IMR-90 (cell line): Measurements from ENCODE around the gene MXD4. TPM values are rescaled to one million over a fixed set of nuclear protein-coding genes. Genes with fewer than 3 reads are reported as not detected.

Source experiments
- ATAC-seq: fragments of 200-7000 bp; cut with Tn5 transposase; 2 replicates; pipeline ENCODE4 v1.9.1; 2020; ENCODE audit warnings: low read depth, mild to moderate bottlenecking, moderate library complexity
- BruUV-seq: library from RNA; stranded (reverse); fragments of 400-500 nt; replicated peaks from 2 replicates; lab custom pipeline; 2021; lab: Mats Ljungman, UMichigan
- CTCF ChIA-PET: fragments of 300-600 bp; formaldehyde crosslinking; extraction: SDS; loops from one replicate; lab custom pipeline; 2021; ENCODE audit warnings: antibody characterized with exemption; lab: Yijun Ruan, JAX
- POLR2A ChIA-PET: fragments of 300-600 bp; sonication (Branson Sonifier 250); formaldehyde crosslinking; loops from one replicate; lab custom pipeline; 2022; ENCODE audit warnings: antibody characterized with exemption; ENCODE audit not compliant: unreplicated experiment; lab: Charles Lee
- DNase-seq: peaks from one replicate; pipeline ENCODE4 v3.0.0; 2013
- H2AFZ ChIP-seq: replicated peaks from 2 replicates; pipeline ENCODE3; 2013; ENCODE audit warnings: low read length, mild to moderate bottlenecking; ENCODE audit not compliant: poor library complexity
- H2AK5ac ChIP-seq: 2 replicates; pipeline ENCODE4 v1.6.1; 2013; ENCODE audit warnings: low read depth, low read length, inconsistent platforms
- H2AK9ac ChIP-seq: replicated peaks from 2 replicates; pipeline ENCODE3; 2013; ENCODE audit warnings: mild to moderate bottlenecking, low read depth, low read length, moderate library complexity; ENCODE audit not compliant: poor library complexity
- H2BK120ac ChIP-seq: 2 replicates; pipeline ENCODE4 v1.6.1; 2013; ENCODE audit warnings: low read depth, low read length, inconsistent platforms
- H2BK15ac ChIP-seq: 3 replicates; pipeline ENCODE4 v1.6.1; 2013; ENCODE audit warnings: low read depth, low read length, inconsistent platforms
- H2BK20ac ChIP-seq: 2 replicates; pipeline ENCODE4 v1.6.1; 2013; ENCODE audit warnings: low read depth, mild to moderate bottlenecking, inconsistent platforms, low read length, moderate library complexity
- H2BK5ac ChIP-seq: 2 replicates; pipeline ENCODE4 v1.6.1; 2013; ENCODE audit warnings: mild to moderate bottlenecking, low read depth, low read length, inconsistent platforms; ENCODE audit not compliant: poor library complexity, severe bottlenecking
- H3K14ac ChIP-seq: replicated peaks from 2 replicates; pipeline ENCODE4 v1.6.1; 2013; ENCODE audit warnings: low read depth, low read length, inconsistent platforms
- H3K18ac ChIP-seq: 2 replicates; pipeline ENCODE4 v1.6.1; 2013; ENCODE audit warnings: low read depth, low read length, control low read depth
- H3K23ac ChIP-seq: 2 replicates; pipeline ENCODE4 v1.6.1; 2013; ENCODE audit warnings: low read depth, low read length, inconsistent platforms
- H3K27ac ChIP-seq: 2 replicates; pipeline ENCODE4 v1.5.1; 2013; ENCODE audit warnings: mild to moderate bottlenecking, control low read depth, low read length; ENCODE audit not compliant: insufficient read depth
- H3K27me3 ChIP-seq: 2 replicates; pipeline ENCODE4 v1.6.1; 2013; ENCODE audit warnings: low read length; ENCODE audit not compliant: control insufficient read depth, insufficient read depth
- H3K36me3 ChIP-seq: 2 replicates; pipeline ENCODE4 v1.6.1; 2013; ENCODE audit warnings: low read length, mixed read lengths; ENCODE audit not compliant: control insufficient read depth, insufficient read depth
- H3K4ac ChIP-seq: 2 replicates; pipeline ENCODE4 v1.6.1; 2013; ENCODE audit warnings: low read depth, low read length, inconsistent platforms
- H3K4me1 ChIP-seq: 2 replicates; pipeline ENCODE4 v1.6.1; 2013; ENCODE audit warnings: low read length, mixed read lengths; ENCODE audit not compliant: control insufficient read depth, insufficient read depth
- H3K4me2 ChIP-seq: 2 replicates; pipeline ENCODE4 v1.6.1; 2013; ENCODE audit warnings: low read depth, mild to moderate bottlenecking, control low read depth, low read length, moderate library complexity
- H3K4me3 ChIP-seq: 2 replicates; pipeline ENCODE4 v1.5.1; 2013; ENCODE audit warnings: low read depth, mild to moderate bottlenecking, control low read depth, low read length, moderate library complexity; ENCODE audit not compliant: insufficient read depth
- H3K56ac ChIP-seq: 2 replicates; pipeline ENCODE4 v1.6.1; 2013; ENCODE audit warnings: low read length, inconsistent platforms; ENCODE audit not compliant: insufficient read depth; ENCODE audit errors: extremely low read depth
- H3K79me1 ChIP-seq, 2 experiments: 2 replicates each; pipeline ENCODE4 v1.6.1; 2013; ENCODE audit warnings: low read length in 2 of 2, inconsistent platforms in 1 of 2, low read depth in 1 of 2
- H3K9ac ChIP-seq: 2 replicates; pipeline ENCODE4 v1.6.1; 2013; ENCODE audit warnings: low read depth, low read length, control low read depth
- H3K9me1 ChIP-seq: 2 replicates; pipeline ENCODE4 v1.6.1; 2013; ENCODE audit warnings: low read length, inconsistent platforms; ENCODE audit not compliant: insufficient read depth
- H3K9me3 ChIP-seq: 2 replicates; pipeline ENCODE4 v1.6.1; 2013; ENCODE audit warnings: low read length; ENCODE audit not compliant: control insufficient read depth, insufficient read depth
- H4K20me1 ChIP-seq: 2 replicates; pipeline ENCODE4 v1.6.1; 2013; ENCODE audit warnings: low read length, inconsistent platforms; ENCODE audit not compliant: insufficient read depth
- H4K5ac ChIP-seq: 2 replicates; pipeline ENCODE4 v1.6.1; 2013; ENCODE audit warnings: mild to moderate bottlenecking, low read depth, low read length, control low read depth
- H4K8ac ChIP-seq, 2 experiments: 2 replicates each; pipeline ENCODE4 v1.6.1; 2013; ENCODE audit warnings: low read depth in 2 of 2, low read length in 2 of 2, control low read depth in 1 of 2, inconsistent platforms in 1 of 2
- H4K91ac ChIP-seq: 2 replicates; pipeline ENCODE4 v1.6.1; 2013; ENCODE audit warnings: low read depth, low read length, inconsistent platforms; ENCODE audit not compliant: insufficient read depth
- BHLHE40 ChIP-seq: fragments of 150-350 bp; IDR thresholded peaks from 2 replicates; pipeline ENCODE4 v1.6.1; 2016; ENCODE audit warnings: mild to moderate bottlenecking, low read depth, low read length
- CEBPB ChIP-seq: IDR thresholded peaks from 2 replicates; pipeline ENCODE4 v1.6.1; 2012; ENCODE audit warnings: low read depth, low read length, improper control_type of control experiment
- CHD1 ChIP-seq: IDR thresholded peaks from 2 replicates; pipeline ENCODE4 v1.6.1; 2012; ENCODE audit warnings: low read depth, low read length, improper control_type of control experiment
- CTCF ChIP-seq: conservative IDR thresholded peaks from 2 replicates; pipeline ENCODE4 v1.5.1; 2012; ENCODE audit warnings: mild to moderate bottlenecking, low read depth, low read length, improper control_type of control experiment
- ELK1 ChIP-seq: fragments of 150-350 bp; IDR thresholded peaks from 2 replicates; pipeline ENCODE4 v1.6.1; 2016; ENCODE audit warnings: low read depth, mild to moderate bottlenecking, low read length, moderate library complexity, borderline replicate concordance
- FOS ChIP-seq: fragments of 150-350 bp; IDR thresholded peaks from 2 replicates; pipeline ENCODE4 v1.6.1; 2016; ENCODE audit warnings: low read depth, low read length
- MAFK ChIP-seq: IDR thresholded peaks from 2 replicates; pipeline ENCODE4 v1.6.1; 2012; ENCODE audit warnings: low read depth, low read length, improper control_type of control experiment
- MAZ ChIP-seq: IDR thresholded peaks from 2 replicates; pipeline ENCODE4 v1.6.1; 2012; ENCODE audit warnings: low read depth, mild to moderate bottlenecking, low read length, improper control_type of control experiment, moderate library complexity, borderline replicate concordance
- MXI1 ChIP-seq: IDR thresholded peaks from 2 replicates; pipeline ENCODE4 v1.6.1; 2012; ENCODE audit warnings: low read depth, mild to moderate bottlenecking, low read length, moderate library complexity, borderline replicate concordance
- NFE2L2 ChIP-seq: fragments of 150-350 bp; IDR thresholded peaks from 2 replicates; pipeline ENCODE4 v1.6.1; 2016; ENCODE audit warnings: low read depth, mild to moderate bottlenecking, low read length
- POLR2A ChIP-seq: IDR thresholded peaks from 2 replicates; pipeline ENCODE4 v1.6.1; 2012; ENCODE audit warnings: mild to moderate bottlenecking, low read depth, low read length
- RAD21 ChIP-seq: IDR thresholded peaks from 2 replicates; pipeline ENCODE4 v1.6.1; 2012; ENCODE audit warnings: low read length, improper control_type of control experiment
- RCOR1 ChIP-seq: IDR thresholded peaks from 2 replicates; pipeline ENCODE4 v1.6.1; 2012; ENCODE audit warnings: mild to moderate bottlenecking, low read length, improper control_type of control experiment; ENCODE audit not compliant: insufficient replicate concordance
- RFX5 ChIP-seq: IDR thresholded peaks from 2 replicates; pipeline ENCODE4 v1.8.0; 2012; ENCODE audit warnings: low read depth, mild to moderate bottlenecking, low read length, moderate library complexity
- SMC3 ChIP-seq: fragments of 150-350 bp; IDR thresholded peaks from 2 replicates; pipeline ENCODE4 v1.6.1; 2016; ENCODE audit warnings: low read depth, mild to moderate bottlenecking, antibody characterized with exemption, low read length, moderate library complexity
- WGBS, 2 experiments: methylation state at CpG; one replicate each; pipeline versions ENCODE4 v1.1.5 to v1.1.7; 2013; ENCODE audit warnings: missing lambda C conversion rate in 2 of 2; ENCODE audit not compliant: insufficient read length in 1 of 2; ENCODE audit errors: extremely low coverage in 2 of 2; 5-methylcytosine and 5-hydroxymethylcytosine counted together
- dilution Hi-C: fragments of 300-500 bp; cut with HindIII; formaldehyde crosslinking; loops from one replicate; pipeline ENCODE4 v1.14.3; 2018; ENCODE audit warnings: low sequenced_read_pairs; ENCODE audit not compliant: unreplicated experiment
- in situ Hi-C: fragments of 300-500 bp; cut with MboI; formaldehyde crosslinking; loops from 3 replicates; pipeline ENCODE4 v1.14.3; 2019; ENCODE audit warnings: low sequenced_read_pairs, inconsistent platforms, mixed read lengths
- intact Hi-C: fragments of 100-400 bp; cut with micrococcal nuclease; formaldehyde crosslinking; loops from 2 replicates; pipeline ENCODE4 v1.10.0; 2022
- polyA plus RNA-seq, 3 experiments: library from polyadenylated mRNA; depleted of rRNA; stranded (reverse); fragments of >200 nt; gene quantifications; 2 replicates each; pipeline ENCODE4 v1.2.3, GENCODE V29; 2012; ENCODE audit warnings: low replicate concordance in 1 of 3
- total RNA-seq: library from RNA; depleted of rRNA; stranded (reverse); fragments of >200 nt; gene quantifications from 2 replicates; pipeline ENCODE4 v1.2.3, GENCODE V29; 2012

The MXD4 gene
- total and polyA plus RNA-seq, 2 of the 4 experiments (the other 2 are of a cell fraction), result 22.8 to 54.4 TPM

- Histone ChIP-seq H2AK9ac (peak overlapping the region; percentile 84), H3K4me1 (peaks cover 8% of the 10 kb centered on the region; the same call in 1 of the 2 replicates), H2AK5ac (peak overlapping the region; percentile 87; the same call in 1 of the 2 replicates), H3K36me3 (peaks cover 18% of the 10 kb centered on the region; the same call in 1 of the 2 replicates), H3K4me3 (peak overlapping the region; percentile 97), H3K23ac (peak overlapping the region; percentile 92; the same call in 1 of the 2 replicates), H2BK120ac (peak overlapping the region; percentile 56), H3K14ac (peak overlapping the region; percentile 55), H2BK5ac (peak overlapping the region; percentile 48), H2BK15ac (no peak overlapping the region), H3K56ac (no peak overlapping the region), H3K4me2 (peak overlapping the region; percentile 70), H3K4ac (peak overlapping the region; percentile 87), H4K8ac (peak overlapping the region; percentile 38 to 89), H4K5ac (peak overlapping the region; percentile 28), H3K9ac (peak overlapping the region; percentile 55), H3K9me3 (no peaks in the 10 kb centered on the region), H2AFZ (peak overlapping the region; percentile 92), H2BK20ac (no peak overlapping the region), H4K91ac (peak overlapping the region; percentile 63), H3K27ac (peak overlapping the region; percentile 75), H3K18ac (peak overlapping the region; percentile 2; the same call in 1 of the 2 replicates), H3K9me1 (peaks cover 4% of the 10 kb centered on the region; the same call in 1 of the 2 replicates), H3K79me1 (peaks cover 28 to 41% of the 10 kb centered on the region in 2 experiments), H4K20me1 (peaks cover 27% of the 10 kb centered on the region), H3K27me3 (no peaks in the 10 kb centered on the region)
- ATAC-seq (peak; percentile 89), DNase-seq (peak; percentile 99)
- dilution Hi-C loops, result no loop called here
- ChIA-PET CTCF (no interaction called here), POLR2A (interaction anchor here (0.6 kb wide), 1 partner anchor 30 kb away, joined by 3 read pairs; no protein-coding TSS in a partner anchor)
- BruUV-seq, result no TSS peak
- intact Hi-C loops, result loop anchor here (5.0 to 10.0 kb wide), 3 partner anchors 90 to 205 kb away; partner anchors contain the start of genes CFAP99, RNF4 and ZFYVE28
- in situ Hi-C loops, result no loop called here
- WGBS, 2 experiments, result 0% methylated on average over 28 of the region's 98 CpGs; no CpG with 5 or more reads in 1 of the 2 experiments
- TF ChIP-seq CTCF (no peak), RAD21 (no peak), RCOR1 (no peak), ELK1 (no peak), CHD1 (no peak), SMC3 (no peak), CEBPB (peak; percentile 27; the same call in 1 of the 2 replicates), MAFK (no peak), POLR2A (peak; percentile 77), NFE2L2 (no peak), MAZ (no peak), MXI1 (peak; percentile 96; the same call in 1 of the 2 replicates), BHLHE40 (peak; percentile 42; the same call in 1 of the 2 replicates), RFX5 (peak; percentile 93), FOS (peak; percentile 64; the same call in 1 of the 2 replicates)
Measured at GRCh38 chr4:2262145-2262943, 435 bp upstream of the MXD4 start.
